NOMO-1 treated with dmso at 0.1 percent for 144 hours (cell line): ENCODE measurements around the gene P4HA3.

Experiments
- DNase-seq: peaks from one replicate; lab custom pipeline; 2025; ENCODE audit not compliant: unreplicated experiment; lab: John Stamatoyannopoulos, UW

The P4HA3 gene

GRCh38 chr11:74318241-74318932, 6.9 kb upstream of the P4HA3 start:
- DNase-seq = no peak

GRCh38 chr11:74316772-74317505, 5.5 kb upstream of the P4HA3 start:
- DNase-seq = no peak

DNA sequence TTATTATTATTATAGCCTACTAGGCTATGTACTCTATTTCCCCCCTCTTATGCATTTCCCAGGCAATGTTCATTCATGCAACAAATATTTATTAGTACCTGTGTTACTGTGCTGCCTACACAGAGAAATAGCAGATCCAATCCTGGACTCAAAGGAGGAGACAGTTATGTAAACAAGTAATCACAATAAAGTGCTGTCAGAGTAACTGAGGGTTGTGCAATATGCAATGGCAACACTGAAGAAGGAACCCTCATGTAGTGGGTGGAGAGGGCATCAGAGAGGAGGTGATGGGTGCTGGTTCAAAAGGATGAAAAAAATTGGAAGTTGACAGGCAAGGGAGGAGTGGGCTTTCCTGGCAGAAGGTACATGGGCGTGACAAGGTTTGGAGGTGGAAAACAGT, 886 bp upstream of the P4HA3 start:
- no peak for DNase-seq

DNA sequence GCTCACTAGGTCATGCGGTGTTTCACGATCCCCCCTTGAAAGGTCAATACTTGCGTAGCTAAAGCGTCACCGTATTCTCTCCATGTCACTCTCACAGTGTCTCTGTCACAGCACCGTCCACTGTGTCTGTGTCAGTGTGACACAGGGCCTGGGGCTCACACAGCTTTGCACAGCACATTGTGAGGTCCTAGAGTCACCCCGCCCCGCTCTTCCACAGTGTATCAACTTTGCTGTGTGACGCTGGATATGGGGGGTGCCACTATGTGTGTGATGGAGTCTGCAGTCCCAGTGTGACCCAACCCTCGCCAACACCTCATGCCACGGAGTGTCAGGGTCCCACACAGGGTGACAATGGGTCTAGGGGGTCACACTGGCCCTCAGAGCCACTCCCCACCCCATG, 583 bp downstream of the P4HA3 start:
- no peak for DNase-seq

DNA sequence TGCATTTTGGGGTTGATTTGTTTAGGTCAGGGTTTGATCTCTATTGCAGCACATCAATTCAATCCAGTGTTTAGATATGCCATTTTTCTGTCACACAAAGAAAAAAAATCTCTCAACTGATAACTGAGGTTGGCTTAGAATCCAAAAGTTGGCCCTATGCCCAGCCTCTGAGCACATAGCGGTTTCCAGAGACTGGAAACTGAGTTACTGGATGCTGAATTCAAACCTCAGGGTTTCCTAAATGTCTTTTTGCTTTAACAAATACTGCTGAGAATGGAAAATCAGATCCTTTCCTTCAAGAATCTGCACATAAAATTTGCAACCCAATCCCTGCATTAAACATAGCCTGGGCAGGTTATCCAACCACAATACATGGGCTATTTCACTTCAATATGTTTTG, 4.0 kb downstream of the P4HA3 start:
- no peak for DNase-seq

GRCh38 chr11:74306435-74307175, 4.8 kb downstream of the P4HA3 start:
- peak; percentile 18 for DNase-seq

DNA sequence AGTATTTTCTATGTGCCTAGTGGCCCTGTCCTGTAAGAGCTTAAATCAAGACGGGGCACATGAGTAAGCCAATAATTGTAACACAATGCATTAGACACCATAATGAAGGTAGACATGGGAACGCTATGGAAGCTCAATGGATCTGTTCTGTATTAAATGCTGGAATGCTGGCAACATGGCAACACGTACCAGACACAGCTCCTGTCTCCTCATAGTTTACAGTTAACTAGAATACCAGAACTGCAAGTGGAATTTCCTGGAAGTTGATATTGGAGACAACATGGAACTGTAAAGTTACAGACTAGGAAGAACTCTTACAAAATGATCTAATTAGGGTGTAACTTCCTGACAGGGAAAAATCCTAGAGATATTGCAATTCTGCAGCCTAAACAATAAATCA, 12.4 kb downstream of the P4HA3 start:
- no peak for DNase-seq

DNA sequence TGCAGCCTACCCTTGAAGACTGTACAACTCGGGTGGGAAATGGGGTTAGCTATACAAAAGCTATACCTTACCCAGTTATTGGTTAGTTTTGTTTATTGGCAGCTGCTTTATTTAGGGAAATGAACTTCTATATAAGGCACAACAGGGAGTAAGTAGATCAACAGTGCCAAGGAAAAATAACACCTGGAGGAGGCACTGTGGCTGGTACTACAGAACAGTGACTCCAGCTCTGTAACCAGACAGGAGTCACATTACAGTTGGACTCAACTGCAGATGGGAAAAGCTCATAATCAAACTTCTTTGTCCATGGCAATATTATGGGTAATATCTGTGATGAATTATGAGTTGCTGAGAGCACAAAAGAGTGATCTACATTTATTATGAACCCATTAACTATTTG, 14.0 kb downstream of the P4HA3 start:
- DNase-seq = no peak

DNA sequence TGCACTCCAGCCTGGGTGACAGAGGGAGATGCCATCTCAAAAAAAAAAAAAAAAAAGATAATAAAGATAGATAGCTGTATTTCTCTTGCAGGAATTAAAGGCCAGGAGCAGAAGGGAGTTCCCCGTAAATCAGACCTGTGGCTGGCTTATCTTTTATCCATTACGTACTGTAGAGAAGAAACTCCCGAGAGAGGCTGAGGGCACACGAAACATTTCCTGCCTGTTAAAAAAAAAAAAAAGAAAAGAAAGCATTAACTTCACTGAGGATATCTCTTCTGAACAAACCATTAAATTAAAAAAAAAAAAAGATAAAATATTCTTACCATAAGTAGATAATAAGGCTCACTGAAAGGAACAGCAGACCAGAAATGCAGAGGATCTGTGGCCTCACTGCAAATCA, 22.5 kb downstream of the P4HA3 start:
- DNase-seq = no peak

- DNase-seq = no peak
Observed at GRCh38 chr11:74288161-74288560, 23.3 kb downstream of the P4HA3 start.

- DNase-seq = no peak
Observed at GRCh38 chr11:74284466-74284865, 27.0 kb downstream of the P4HA3 start.

- DNase-seq = no peak
Observed at GRCh38 chr11:74283580-74284180, 27.8 kb downstream of the P4HA3 start.

- DNase-seq = no peak
Observed at GRCh38 chr11:74282914-74283371, 28.5 kb downstream of the P4HA3 start.

DNA sequence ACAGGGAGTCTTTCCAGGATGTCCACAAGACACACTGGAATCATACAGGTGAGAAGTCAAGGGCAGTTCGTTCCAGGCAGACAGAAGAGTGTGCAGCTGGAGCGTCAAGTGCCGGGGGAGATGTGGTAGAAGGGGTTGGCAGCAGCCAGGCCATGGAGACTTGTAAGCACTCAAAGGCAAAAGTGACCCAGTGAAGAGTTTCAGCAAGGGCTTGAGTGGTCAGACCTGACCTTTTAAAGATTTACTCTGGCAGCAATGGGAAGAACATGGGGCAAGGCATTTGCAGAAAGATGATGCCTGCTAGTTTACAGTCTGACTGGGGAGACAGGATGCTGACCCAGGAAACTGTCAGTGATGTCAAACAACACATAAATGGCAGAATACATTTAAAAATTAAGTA, 29.0 kb downstream of the P4HA3 start:
- DNase-seq = no peak

- no peak for DNase-seq
Observed at GRCh38 chr11:74280494-74280893, 30.9 kb downstream of the P4HA3 start.

GRCh38 chr11:74279256-74279655, 32.2 kb downstream of the P4HA3 start:
- no peak for DNase-seq

GRCh38 chr11:74278721-74279161, 32.7 kb downstream of the P4HA3 start:
- no peak for DNase-seq

DNA sequence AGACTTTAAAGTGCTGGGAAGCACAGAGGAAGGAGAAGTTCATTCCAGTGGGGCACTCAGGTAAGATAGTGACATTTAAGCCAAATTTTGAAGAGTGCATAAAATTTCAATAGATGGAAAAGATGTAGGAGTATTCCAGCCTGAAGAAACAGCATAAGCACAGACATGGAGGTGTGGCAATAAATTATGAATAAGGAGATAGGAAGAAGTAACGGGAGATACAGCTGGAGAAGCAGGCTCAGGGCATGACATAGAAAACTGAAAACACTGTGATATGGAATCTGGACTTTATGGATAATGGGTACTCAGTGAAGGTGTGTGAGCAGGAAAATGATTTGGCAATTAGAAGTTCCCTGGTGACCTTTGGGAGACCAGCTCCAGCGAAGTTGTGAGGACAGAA, 33.3 kb downstream of the P4HA3 start:
- DNase-seq = no peak

DNA sequence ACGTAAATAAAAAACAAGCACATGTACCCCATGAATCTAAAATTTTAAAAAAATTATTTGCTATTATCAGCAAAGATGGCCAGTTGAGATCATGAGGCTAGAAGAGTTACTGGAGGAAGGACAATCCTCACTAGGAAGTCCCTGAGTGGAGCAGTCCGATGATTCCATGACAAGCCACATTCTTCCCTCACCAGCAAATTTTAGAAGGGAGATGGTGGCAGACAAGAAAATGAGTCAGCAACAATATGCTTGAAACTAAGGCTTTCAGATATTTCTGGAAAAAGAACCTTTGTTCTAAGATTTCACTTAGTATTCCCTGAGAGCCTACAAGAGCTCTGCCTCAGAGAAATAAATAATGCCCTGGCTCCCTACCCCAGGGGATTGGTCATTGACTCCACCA, 34.9 kb downstream of the P4HA3 start:
- DNase-seq = no peak

GRCh38 chr11:74272276-74272675, 39.2 kb downstream of the P4HA3 start:
- DNase-seq = no peak

DNA sequence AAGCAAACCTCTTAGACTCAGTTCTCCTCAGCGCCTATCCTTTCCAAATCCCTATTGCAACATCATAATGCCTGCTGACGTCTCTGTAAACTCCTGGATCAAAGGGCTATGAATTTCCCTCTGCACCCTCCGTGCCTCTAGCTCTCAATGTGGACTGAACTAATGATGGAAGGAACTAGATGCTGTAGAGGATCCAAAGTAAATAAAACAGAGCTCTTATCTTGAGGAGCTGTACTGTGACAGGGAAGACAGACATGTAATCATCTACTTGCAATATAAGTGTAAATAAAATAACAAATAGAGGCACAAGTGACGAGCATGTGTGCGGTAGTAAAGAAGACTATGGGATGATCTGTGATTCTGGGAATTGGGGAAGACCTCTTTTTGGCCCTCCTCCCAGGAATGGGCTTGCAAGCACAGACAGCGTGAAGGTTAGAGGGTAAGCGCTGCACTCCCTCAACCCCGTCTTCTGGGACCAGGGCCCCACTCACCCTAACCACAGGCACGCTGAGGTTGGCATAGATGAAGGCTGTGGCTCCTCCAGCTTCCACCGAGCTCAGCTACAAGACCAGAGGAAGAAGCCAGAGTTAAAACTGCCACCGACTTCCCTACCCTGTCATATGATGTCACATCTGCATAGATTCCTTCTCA, 42.2 kb downstream of the P4HA3 start:
- no peak for DNase-seq
